ENCODE measurements around the gene PPP1R2B.

Gene PPP1R2B

DNA sequence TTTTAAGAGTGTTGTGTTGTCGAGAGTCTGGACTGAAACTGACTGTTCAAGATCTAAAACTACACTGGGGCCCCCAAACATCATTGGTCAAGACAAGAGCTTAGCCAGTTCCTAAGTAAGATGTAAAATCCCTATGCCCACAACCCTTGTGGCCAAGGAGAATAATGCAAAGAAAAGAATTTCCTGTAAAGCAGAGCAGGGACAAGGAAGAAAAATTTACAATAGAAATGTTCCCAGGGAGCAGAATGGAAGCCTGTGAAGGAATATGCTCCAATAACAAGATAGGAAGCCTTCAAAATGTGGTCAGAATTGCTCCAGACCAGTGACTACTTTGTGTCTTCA lies 20.4 kb downstream of the PPP1R2B start:
- DNase-seq (ENCODE audit: low read depth in 2 of 2) = no peak
- TF ChIP-seq, protein P1, sequence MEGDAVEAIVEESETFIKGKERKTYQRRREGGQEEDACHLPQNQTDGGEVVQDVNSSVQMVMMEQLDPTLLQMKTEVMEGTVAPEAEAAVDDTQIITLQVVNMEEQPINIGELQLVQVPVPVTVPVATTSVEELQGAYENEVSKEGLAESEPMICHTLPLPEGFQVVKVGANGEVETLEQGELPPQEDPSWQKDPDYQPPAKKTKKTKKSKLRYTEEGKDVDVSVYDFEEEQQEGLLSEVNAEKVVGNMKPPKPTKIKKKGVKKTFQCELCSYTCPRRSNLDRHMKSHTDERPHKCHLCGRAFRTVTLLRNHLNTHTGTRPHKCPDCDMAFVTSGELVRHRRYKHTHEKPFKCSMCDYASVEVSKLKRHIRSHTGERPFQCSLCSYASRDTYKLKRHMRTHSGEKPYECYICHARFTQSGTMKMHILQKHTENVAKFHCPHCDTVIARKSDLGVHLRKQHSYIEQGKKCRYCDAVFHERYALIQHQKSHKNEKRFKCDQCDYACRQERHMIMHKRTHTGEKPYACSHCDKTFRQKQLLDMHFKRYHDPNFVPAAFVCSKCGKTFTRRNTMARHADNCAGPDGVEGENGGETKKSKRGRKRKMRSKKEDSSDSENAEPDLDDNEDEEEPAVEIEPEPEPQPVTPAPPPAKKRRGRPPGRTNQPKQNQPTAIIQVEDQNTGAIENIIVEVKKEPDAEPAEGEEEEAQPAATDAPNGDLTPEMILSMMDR (IDR thresholded peaks at IDR 0.05; ENCODE audit: low read depth, low read length) = no peak
- H3K4me3 ChIP-seq (replicated peaks in 1 of 2; ENCODE audit: low read depth in 2 of 2, low read length in 2 of 2) = no peak overlapping the region

DNA sequence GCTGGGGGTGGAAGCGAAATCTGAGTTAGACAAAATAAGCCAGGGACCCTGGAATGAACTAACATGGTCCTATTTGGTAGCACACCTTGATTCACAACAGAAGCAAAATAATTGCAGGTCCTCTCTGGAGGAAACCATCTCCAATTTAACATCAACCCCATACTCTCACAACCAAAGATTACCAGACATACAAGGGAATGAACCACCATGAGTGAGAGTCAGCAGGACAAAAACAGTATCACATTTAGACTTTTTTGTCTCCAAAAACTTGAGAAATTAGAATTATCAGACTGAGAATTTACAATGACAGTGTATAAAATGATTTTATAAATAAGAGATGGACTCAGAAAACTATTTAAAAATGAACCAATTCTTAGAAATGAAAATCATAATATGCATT lies 21.1 kb downstream of the PPP1R2B start:
- no peak for DNase-seq (ENCODE audit: low read depth in 2 of 2)
- TF ChIP-seq, protein P1 (IDR thresholded peaks at IDR 0.05; ENCODE audit: low read depth, low read length) = no peak
- no peak overlapping the region for H3K4me3 ChIP-seq (replicated peaks in 1 of 2; ENCODE audit: low read depth in 2 of 2, low read length in 2 of 2)

DNA sequence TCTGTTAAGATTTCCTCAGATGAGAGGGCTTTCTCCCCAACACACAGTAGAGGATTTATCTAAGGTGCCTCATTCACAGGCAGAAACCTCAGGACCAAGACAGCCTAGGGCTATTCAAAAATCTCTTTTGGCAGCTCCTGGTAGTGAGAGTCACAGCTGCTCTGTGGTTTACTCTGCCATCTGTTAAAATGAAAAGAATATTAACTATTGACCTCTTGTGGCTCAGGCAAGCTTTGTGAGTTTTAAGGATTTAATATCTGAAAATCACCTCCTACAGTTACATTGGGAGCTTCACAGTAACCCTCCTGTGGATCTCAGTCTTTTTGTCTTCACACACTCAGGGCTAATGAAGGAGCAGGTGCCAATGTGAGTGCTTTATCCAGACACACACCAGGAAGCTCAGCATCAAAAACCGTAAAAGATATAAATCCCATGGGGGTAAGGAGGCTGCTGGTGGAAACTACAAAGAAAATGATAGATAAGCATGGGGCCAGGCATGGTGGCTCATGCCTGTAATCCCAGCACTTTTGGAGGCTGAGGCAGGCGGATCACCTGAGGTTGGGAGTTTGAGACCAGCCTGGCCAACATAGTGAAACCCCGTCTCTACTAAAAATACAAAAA lies 29.7 kb downstream of the PPP1R2B start:
- no peak overlapping the region for H3K4me3 ChIP-seq (replicated peaks in 1 of 2; ENCODE audit: low read depth in 2 of 2, low read length in 2 of 2)
- TF ChIP-seq, protein P1 (IDR thresholded peaks at IDR 0.05; ENCODE audit: low read depth, low read length) = no peak
- no peak for DNase-seq (ENCODE audit: low read depth in 2 of 2)

DNA sequence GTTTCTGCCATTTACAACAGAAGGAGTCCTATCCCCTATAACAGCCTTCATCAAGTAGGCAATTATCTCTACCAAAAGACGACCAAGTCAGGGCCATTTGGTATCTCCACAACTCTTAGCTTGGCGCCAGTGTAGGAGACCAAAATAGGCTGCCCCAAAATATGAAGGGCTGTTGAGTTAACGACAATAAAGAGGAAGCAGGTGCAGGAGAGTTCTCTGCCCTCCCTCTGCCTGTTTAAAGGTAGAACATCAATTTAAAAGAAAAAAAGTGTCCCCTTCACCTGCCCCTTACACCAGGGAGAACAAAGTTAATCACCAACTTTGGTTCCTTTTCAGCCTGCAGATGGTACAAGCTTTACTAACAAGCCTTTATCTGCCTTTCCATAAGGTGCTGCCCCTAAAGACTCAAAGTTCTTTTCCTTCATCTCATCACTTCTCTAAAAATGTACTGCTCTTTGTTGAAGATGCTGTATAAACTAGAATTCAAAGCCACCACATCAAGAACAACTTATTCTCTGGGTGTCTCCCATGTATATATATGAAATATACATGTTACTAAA lies 33.3 kb downstream of the PPP1R2B start:
- no peak overlapping the region for H3K4me3 ChIP-seq (replicated peaks in 1 of 2; ENCODE audit: low read depth in 2 of 2, low read length in 2 of 2)
- TF ChIP-seq, protein P1 (IDR thresholded peaks at IDR 0.05; ENCODE audit: low read depth, low read length) = no peak
- DNase-seq (ENCODE audit: low read depth in 2 of 2) = no peak

DNA sequence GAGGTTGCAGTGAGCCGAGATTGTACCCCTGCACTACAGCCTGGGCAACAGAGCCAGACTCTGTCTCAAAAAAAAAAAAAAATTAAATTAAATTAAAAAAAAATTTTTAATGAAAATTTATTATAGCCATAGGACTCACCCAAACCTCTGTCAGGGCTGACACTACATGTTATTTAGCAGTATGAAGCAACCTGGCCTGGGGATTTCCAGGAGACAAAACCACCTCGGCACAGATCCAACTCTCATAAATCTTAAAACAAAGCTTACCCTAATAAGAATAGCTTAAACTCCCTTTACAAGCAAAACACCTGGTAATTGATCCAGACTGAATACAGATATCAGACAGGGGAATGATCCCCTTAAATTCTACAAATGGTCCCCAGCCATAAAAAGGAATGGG lies 38.4 kb downstream of the PPP1R2B start:
- TF ChIP-seq, protein P1 (IDR thresholded peaks at IDR 0.05; ENCODE audit: low read depth, low read length) = no peak
- no peak for DNase-seq (ENCODE audit: low read depth in 2 of 2)
- no peak overlapping the region for H3K4me3 ChIP-seq (replicated peaks in 1 of 2; ENCODE audit: low read depth in 2 of 2, low read length in 2 of 2)

DNA sequence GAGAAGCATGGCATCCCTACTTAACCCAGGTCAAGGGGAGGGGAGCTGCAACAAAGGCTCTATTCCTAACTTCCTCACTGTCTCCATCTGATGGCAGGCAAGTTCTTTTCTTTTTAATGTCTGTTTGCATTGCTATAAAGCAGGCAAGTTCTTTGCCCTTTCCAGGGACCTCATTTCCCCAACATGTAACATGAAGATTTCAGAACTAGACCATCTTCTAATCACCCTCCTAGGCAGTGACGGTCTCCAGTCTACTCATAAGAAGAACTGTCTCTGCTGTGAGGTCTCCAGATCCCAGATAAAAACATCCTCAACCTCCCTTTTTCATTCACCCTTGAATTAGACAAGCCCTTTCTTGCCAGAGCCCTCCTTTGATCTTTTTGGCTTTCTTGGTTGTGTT lies 42.1 kb downstream of the PPP1R2B start:
- DNase-seq (ENCODE audit: low read depth in 2 of 2) = no peak
- no peak overlapping the region for H3K4me3 ChIP-seq (replicated peaks in 1 of 2; ENCODE audit: low read depth in 2 of 2, low read length in 2 of 2)
- TF ChIP-seq, protein P1 (IDR thresholded peaks at IDR 0.05; ENCODE audit: low read depth, low read length) = no peak

DNA sequence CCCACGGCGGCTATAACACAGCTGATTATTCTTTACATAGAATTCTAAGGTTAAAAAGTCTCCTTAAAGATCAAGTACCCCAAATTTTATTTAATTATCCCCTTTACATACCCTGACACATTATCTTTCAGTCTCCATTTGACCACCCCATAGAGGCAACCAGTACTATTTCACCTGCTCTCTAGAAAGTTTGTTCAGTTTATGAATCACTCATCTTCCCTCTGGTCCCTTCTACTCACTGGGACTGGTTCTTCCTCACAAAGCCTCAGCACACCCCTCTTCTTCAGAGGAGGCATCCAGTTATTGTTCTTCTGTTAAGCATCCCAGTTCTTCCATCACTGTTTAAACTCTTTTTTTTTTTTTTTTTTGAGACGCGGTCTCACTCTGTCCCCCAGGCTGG lies 42.8 kb downstream of the PPP1R2B start:
- no peak for DNase-seq (ENCODE audit: low read depth in 2 of 2)
- no peak overlapping the region for H3K4me3 ChIP-seq (replicated peaks in 1 of 2; ENCODE audit: low read depth in 2 of 2, low read length in 2 of 2)
- TF ChIP-seq, protein P1 (IDR thresholded peaks at IDR 0.05; ENCODE audit: low read depth, low read length) = no peak

All from cardiac fibroblast (primary cell).